ENCODE results near the gene HTRA1.

The HTRA1 gene

DNA sequence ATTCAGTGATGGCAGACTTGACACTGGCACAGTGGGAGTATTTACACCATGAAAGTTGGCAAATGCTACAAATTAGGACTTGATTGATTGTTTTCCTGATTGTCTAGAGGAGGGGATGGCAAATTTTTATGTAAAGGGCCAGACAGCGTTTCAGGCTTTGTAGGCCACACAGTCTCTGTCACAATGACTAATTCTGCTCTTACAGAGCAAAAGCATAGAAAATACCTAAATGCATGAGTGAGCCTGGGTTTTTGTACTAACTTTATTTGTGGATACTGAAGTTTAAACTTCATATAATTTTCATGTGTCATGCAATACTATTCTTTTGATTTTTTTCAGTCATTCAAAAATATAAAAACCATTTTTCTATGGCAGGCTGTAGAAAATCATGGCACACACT, 15.9 kb upstream of the HTRA1 start:
- TF ChIP-seq, protein P1, sequence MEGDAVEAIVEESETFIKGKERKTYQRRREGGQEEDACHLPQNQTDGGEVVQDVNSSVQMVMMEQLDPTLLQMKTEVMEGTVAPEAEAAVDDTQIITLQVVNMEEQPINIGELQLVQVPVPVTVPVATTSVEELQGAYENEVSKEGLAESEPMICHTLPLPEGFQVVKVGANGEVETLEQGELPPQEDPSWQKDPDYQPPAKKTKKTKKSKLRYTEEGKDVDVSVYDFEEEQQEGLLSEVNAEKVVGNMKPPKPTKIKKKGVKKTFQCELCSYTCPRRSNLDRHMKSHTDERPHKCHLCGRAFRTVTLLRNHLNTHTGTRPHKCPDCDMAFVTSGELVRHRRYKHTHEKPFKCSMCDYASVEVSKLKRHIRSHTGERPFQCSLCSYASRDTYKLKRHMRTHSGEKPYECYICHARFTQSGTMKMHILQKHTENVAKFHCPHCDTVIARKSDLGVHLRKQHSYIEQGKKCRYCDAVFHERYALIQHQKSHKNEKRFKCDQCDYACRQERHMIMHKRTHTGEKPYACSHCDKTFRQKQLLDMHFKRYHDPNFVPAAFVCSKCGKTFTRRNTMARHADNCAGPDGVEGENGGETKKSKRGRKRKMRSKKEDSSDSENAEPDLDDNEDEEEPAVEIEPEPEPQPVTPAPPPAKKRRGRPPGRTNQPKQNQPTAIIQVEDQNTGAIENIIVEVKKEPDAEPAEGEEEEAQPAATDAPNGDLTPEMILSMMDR (IDR thresholded peaks at IDR 0.05; ENCODE audit: low read depth, low read length) = no peak
- no peak overlapping the region for H3K4me3 ChIP-seq (ENCODE audit: low read depth, low read length)

DNA sequence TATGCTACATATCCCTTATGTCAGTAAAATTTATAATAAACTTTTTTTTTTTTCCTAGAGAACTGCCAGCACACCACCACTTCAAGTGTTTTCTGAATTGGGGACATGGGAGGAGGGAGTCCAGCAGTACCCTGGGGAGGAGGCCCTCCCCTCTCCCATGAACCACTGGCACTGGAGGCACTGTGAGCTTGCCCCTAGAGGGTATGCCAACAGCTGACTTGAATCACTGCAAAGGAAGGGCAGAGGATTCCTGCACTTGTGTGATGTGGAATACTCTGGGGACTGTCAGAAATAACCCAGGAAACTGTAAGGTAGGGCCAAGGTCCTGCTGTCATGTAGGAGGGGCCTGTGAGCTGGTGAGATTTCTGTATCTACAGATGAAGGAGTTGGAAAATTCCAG, 15.4 kb upstream of the HTRA1 start:
- no peak overlapping the region for H3K4me3 ChIP-seq (ENCODE audit: low read depth, low read length)

GRCh38 chr10:122446668-122447423, 14.5 kb upstream of the HTRA1 start:
- TF ChIP-seq, protein P1 (IDR thresholded peaks at IDR 0.05; ENCODE audit: low read depth, low read length) = no peak
- no peak overlapping the region for H3K4me3 ChIP-seq (ENCODE audit: low read depth, low read length)

More for the DNA sequence above, 15.4 kb upstream of the HTRA1 start:
- TF ChIP-seq, protein P1 (IDR thresholded peaks at IDR 0.05; ENCODE audit: low read depth, low read length) = no peak

- TF ChIP-seq, protein P1 (IDR thresholded peaks at IDR 0.05; ENCODE audit: low read depth, low read length) = no peak
- H3K4me3 ChIP-seq (ENCODE audit: low read depth, low read length) = no peak overlapping the region
Measured at GRCh38 chr10:122448600-122448999, 12.8 kb upstream of the HTRA1 start.

DNA sequence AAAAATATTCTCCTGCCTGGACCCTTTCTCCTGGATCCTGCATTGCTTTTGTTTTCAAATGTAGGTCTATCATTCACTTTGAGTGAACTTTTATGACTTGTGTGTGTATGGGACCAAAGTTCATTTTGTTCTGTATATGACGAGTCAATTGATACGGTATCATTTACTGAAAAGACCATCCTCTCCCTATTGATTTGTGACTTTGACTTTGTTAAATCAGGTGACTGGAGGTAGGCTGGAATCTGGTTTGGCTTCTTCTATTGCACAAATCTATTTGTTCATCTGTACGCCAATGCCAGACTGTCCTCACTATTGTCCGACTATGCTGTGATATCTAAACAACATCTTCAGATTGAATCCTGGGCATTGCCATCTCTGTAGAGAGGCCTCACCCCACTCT, 12.2 kb upstream of the HTRA1 start:
- H3K4me3 ChIP-seq (ENCODE audit: low read depth, low read length) = no peak overlapping the region
- TF ChIP-seq, protein P1 (IDR thresholded peaks at IDR 0.05; ENCODE audit: low read depth, low read length) = no peak

DNA sequence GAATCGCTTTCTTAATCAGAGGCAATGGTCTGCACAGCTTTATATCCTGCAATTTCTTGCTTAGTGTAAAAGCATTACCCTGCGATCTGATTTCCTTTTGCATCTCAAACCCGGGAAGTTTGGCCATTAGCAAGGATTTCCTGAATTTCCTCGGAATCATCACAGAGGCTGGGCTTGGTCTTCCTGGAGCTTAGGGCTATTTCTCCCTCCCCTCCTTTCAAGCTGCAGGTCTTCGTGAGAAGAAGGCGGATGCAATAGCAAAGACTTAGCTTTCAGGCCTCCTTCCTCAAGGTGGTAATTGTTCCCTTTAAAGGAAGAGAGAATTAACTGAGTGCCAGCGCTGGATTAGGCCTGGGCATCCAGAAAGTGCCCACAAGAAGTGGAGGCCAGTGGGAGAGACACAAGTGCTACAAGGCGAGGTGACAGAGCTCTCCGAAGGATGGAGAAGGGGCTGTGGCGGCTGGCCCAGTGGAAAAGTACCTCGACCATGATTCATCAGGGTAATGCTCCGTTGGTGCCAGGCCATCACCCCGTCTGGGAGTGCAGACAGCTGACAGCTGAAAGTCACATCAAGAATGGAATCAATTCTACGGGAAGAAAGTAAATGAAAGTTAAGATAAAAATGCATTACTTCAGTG, 10.9 kb upstream of the HTRA1 start:
- no peak overlapping the region for H3K4me3 ChIP-seq (ENCODE audit: low read depth, low read length)
- TF ChIP-seq, protein P1 (IDR thresholded peaks at IDR 0.05; ENCODE audit: low read depth, low read length) = no peak

GRCh38 chr10:122454071-122454470, 7.3 kb upstream of the HTRA1 start:
- TF ChIP-seq, protein P1 (IDR thresholded peaks at IDR 0.05; ENCODE audit: low read depth, low read length) = no peak

More at GRCh38 chr10:122454071-122454470, 7.3 kb upstream of the HTRA1 start:
- H3K4me3 ChIP-seq (ENCODE audit: low read depth, low read length) = no peak overlapping the region
